G401.6 (cell line): ENCODE data around the gene SYNJ1.
"Not testable (repeated sequence)": the region's sequence is repeated elsewhere in the genome, so short reads cannot be mapped to it uniquely, and the experiment has no call there.

Experiments used
- FAIRE-seq: peaks from 2 replicates; lab custom pipeline; 2012; peaks lifted over from hg19 to GRCh38; lab: Jason Lieb, UNC

SYNJ1 gene

GRCh38 chr21:32612075-32612998, 115.5 kb downstream of the SYNJ1 start, which contains the start of gene CFAP298:
TSS of gene CFAP298 (minus strand) at chr21:32612377. CDS start at chr21:32612243, 134 bp downstream.
- FAIRE-seq, result peak; percentile 77

GRCh38 chr21:32611471-32611997, 116.3 kb downstream of the SYNJ1 start:
- FAIRE-seq, result no peak

DNA sequence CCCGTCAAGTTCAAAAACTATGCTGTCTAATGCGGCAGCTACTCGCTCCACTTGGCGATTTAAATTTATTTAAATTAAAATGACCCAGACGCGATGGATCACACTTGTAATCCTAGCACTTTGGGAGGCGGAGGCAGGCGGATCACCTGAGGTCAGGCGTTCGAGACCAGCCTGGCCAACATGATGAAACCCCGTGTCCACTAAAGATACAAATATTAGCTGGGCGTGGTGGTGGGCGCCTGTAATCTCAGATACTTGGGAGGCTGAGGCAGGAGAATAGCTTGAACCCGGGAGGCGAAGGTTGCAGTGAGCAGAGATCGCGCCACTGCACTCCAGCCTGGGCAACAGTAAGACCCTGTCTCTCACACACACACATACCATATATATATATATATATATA, 116.9 kb downstream of the SYNJ1 start:
- not testable (repeated sequence) for FAIRE-seq

DNA sequence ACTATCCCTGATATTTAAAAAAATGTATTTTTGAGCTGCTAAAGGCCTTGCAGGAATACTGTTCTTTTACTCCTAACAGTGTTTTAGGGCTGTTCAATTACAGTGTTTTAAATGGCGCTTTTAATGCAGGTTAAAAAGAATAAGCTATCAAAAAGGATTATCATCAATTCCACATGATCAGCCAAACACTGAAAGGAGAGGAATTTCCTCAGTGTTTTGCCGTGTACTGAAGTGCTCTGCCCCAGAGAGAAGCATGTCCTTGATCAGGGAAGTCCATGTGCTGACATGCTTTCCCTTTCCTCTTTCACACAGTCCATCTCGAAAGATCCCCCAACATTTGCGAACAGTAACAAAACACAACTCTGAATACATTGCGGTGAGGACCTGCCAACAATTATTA, 119.0 kb downstream of the SYNJ1 start:
- FAIRE-seq, result no peak

GRCh38 chr21:32605469-32605868, 122.3 kb downstream of the SYNJ1 start:
- FAIRE-seq, result no peak

DNA sequence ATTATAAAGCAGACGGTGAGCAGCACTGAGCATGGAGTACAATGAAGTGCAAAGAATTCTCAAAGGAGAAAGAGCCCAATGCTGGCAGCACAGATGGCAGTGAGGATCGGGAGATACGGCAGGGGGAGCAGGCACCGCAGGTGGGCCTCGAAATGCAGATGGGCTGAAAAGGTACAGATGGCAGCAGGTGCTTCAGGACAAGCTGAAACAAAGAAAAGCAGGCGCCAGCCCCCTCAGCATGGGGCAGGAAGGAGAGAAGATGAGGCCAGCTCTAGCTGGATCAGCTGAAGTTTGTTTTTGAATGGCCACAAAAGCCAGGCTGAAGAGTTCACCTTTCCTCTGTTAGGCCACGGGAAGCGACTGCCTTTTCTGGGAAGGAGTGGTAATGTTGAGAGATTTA, 123.3 kb downstream of the SYNJ1 start:
- no peak for FAIRE-seq

- FAIRE-seq, result no peak
Measured at GRCh38 chr21:32603131-32603530, 124.7 kb downstream of the SYNJ1 start.

DNA sequence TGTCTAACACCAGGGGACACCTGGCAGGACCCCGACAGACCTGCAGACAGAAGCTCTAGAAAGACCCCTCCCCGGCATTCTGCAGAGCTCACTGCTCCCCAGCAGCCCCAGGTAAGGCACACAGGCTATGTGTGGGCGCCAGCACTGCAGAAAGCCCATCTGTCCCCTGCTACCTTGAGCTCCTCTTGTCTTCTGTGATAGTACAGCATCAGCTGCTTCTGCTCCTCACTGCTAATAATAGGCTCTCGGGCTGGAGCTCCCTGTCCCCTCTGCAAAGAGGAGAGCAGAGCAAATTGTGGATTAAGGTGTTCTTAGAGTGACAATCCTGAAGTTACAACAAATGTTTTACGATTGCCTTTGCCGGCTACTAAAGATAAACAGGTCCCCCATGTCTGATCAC, 125.7 kb downstream of the SYNJ1 start:
- FAIRE-seq, result no peak

DNA sequence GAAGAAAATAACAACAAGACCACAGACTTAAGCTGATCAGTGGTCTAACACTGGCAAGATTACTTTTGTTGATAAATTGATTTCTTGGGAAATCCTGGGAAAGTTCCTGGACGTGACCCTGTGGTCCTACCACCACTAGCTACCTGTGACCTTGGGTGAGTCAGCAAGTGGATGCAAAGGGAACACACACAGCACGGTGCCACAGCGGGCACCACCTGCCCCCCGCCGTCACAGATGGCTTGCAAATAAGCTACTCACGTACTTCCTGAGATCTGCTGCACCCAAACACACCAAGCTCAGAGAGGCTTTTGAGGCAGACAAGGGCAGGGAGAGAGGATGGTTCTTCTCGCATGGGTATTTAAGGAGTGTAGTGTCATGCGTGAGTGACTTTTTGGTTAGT, 128.3 kb downstream of the SYNJ1 start:
- FAIRE-seq, result no peak

DNA sequence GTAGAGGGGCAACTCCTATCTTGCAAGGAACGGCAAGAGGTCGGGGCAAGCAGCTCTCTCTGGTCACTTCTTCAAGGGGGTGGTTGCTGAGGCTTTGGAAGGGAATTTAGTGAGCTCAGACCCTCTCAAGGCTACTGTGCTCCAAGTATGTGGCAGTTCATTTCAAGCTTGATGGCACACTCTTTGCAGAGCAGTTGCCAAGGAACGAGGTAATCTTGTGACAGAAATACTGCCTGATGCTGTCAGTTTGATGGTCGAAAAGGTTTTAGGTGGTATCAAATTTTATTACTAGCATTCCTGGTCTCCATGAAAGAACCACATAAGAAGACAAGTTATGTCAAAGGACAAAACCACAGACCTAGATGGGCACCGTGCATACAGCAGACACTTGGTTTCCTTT, 128.7 kb downstream of the SYNJ1 start:
- no peak for FAIRE-seq

DNA sequence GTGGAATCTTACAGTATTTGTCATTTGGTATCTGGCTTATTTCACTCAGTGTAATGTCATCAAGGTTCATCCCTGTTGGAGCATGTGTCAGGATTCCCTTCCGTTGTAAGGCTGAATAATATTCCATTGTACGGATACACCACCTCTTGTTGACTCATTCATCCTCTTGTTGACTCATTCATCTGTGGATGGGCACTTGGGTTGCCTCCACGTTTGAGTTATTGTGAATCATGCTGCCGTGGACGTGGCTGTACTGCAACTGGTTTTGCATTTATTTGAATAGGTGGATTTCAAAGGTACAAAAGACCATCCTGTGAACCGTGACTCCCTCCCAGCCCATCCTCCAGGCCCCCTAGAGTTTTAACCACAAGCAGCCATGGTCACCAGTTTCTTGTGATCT, 130.6 kb downstream of the SYNJ1 start:
- FAIRE-seq, result no peak

DNA sequence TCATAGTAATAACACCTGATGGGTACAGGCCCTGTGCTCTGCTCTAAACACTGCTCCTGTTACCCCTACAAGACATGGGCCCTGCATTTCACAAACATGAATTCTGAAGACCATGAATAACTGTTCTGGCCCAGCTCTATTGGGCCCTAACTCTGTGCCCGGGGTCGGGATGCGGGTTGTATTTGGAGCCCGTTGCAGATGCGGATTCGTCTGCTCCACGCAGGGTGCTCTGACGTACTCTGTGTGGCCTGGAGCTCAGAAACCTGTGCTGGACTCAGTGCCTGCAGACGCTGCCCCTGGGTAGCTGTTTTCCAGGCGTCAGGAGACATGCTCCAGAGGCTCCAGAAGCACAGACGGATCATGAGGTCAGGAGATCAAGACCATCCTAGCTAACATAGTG, 132.4 kb downstream of the SYNJ1 start:
- FAIRE-seq, result no peak

DNA sequence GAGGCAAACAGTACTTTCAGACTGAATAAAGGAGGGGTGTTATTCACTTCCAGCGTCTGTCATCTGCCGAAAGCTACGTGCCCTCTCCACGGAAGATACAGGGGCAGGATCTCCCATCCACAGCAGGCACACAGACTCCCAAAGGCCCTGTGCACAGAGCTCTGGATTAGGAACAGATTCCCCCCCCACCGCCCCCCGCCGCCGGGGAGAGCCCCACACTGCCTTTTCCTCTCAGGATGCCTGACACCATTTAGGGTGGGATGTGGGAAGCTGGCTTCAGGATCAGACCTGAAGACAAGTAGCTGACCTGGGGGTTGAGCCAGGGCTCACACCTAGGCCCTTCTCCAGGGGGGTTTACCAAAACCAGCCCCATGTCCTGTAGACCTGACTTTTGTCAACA, 134.1 kb downstream of the SYNJ1 start:
- no peak for FAIRE-seq

DNA sequence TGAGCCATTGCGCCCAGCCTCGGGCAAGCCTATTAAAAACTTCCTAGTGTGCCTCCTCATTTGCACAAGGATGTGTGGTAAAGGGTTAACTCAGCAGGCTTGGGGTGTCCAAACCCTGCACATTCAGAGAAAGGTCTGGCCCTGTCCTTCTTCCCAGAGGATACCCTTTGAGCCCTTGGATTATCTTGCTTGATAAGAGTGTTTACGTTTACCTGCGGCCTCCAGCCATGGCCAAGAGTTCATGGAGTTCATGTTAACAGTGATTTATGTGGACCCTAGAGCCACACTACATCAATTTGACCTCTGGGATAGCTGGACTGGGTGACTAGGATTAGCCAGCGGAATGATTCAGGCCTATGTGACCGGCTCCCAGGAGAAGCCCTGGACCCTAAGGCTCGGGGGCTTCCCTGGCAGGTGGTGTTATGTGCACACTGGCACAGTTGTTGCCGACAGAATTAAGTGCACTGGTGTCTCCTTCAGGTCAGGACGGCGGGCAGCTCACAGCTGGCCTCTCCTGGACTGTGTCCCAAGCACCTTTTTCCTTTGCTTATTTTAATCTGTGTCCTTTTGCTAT, 134.8 kb downstream of the SYNJ1 start:
- FAIRE-seq, result no peak

DNA sequence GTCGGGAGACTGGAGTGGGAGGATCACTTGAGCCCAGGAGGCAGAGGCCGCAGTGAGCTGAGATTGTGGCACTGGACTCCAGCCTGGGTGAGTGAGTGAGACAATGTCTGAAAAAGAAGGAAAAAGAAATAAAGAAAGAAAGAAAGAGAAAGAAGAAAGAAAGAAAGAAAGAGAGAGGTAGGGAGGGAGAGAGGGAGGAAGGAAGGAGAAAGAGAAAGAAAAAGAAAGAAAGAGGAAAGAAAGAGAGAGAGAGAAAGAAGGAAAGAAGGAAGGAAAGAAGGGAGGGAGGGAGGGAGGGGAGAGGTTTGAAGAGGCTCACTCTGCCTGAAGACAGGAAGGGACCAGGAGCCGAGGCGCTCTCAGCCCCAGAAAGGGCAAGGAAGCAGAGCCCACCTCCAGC, 137.7 kb downstream of the SYNJ1 start:
- FAIRE-seq, result no peak

DNA sequence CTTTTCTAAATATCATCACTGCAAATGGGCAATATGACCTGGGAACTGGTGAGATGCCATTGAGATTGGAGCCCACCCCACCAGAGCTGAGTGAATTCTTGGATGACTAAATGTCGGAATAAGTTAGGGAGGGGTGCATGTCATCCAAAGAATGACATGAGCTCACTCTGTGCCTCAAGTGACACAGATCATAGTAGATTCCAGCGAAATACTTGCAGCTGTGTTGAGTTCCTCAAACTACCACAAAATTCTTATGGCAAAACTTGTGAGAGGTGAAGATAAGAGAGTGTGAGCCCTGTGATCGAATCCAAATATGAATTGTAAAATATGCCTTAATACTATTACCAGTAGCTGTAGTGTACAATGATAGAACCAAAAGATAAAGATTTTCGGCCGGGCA, 140.2 kb downstream of the SYNJ1 start:
- no peak for FAIRE-seq

- no peak for FAIRE-seq
Measured at GRCh38 chr21:32587120-32587519, 140.7 kb downstream of the SYNJ1 start.

GRCh38 chr21:32585970-32586369, 141.8 kb downstream of the SYNJ1 start:
- FAIRE-seq, result no peak

DNA sequence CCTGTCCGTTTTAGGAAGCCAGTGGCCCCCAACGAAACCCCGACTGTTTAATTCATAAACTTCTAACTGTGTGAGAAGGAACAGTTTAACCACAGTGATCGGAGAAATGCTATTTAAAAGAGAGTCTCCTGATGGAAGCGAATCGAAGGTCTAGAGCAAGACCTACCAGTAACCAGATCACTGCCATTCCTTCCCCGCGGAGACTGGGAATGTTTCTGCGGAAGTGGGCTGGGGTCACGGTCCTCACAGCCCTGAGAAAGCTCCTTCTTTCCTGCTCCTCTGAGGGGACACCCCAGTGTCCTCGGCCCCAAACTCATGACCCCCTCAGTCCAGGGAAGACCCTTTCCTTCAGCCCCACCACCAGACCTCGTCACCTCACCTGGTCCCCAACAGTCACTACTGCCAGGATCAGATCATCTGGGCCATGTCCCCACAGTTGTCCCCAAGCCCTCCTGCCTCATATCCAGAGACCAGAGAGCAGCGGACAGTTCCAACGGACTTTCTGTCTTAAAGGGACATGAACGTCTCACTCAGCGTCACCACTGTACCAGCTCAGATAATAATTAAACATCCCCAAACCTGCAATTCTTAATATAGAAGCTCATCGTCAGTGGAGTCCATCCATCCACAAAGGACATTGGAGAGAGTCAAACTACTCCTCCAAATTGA, 142.6 kb downstream of the SYNJ1 start, which contains the start of gene TCP10L:
Gene TCP10L (minus strand): TSS at position 482 of the 669 bp plus-strand sequence. CDS start 1,219 bp downstream, outside the sequence.
- FAIRE-seq, result no peak

GRCh38 chr21:32584472-32584871, 143.3 kb downstream of the SYNJ1 start:
- no peak for FAIRE-seq

DNA sequence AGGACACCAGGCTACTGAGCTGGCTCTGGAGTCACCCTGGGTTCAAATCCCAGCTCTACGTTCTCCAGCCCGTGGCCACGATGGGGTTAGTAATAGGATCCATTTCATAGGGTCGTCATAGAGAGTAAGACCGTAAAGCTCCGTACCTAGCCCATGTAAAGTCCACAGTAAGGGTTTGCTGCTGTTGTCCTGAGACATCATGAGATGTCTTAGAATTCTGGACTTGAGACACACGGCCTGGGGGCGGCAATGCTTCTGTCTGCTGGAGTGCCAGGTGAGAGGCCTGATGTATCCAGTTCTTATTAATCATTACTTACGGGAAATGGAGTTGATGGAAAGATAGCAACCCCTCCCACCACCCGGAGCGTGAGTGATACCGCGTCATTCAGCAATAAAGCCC, 146.1 kb downstream of the SYNJ1 start:
- no peak for FAIRE-seq

DNA sequence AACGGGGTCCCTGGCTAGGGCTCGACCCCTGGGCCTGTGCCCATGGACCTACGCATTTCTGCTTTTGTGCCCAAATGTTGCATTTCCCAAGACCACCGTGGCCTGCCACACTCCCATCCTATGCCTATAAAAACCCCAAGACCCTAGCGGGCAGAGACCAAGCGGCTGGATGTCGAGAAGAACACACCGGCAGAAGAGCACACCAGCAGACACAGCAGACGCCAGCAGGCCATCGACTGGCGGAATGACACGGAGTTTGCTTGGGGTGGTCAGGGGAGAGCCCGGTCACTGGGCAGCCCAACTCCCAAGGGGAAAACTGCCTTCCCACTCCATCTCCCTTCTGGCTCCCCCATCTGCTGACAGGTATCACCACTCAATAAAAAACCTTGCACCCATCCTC, 146.9 kb downstream of the SYNJ1 start:
- FAIRE-seq, result no peak
